ENCODE results near the gene RASSF4.

RASSF4 gene

GRCh38 chr10:44976352-44977198 is 17.0 kb downstream of the RASSF4 start:
- DNase-seq (ENCODE audit: low read depth, low spot score) = no peak

DNA sequence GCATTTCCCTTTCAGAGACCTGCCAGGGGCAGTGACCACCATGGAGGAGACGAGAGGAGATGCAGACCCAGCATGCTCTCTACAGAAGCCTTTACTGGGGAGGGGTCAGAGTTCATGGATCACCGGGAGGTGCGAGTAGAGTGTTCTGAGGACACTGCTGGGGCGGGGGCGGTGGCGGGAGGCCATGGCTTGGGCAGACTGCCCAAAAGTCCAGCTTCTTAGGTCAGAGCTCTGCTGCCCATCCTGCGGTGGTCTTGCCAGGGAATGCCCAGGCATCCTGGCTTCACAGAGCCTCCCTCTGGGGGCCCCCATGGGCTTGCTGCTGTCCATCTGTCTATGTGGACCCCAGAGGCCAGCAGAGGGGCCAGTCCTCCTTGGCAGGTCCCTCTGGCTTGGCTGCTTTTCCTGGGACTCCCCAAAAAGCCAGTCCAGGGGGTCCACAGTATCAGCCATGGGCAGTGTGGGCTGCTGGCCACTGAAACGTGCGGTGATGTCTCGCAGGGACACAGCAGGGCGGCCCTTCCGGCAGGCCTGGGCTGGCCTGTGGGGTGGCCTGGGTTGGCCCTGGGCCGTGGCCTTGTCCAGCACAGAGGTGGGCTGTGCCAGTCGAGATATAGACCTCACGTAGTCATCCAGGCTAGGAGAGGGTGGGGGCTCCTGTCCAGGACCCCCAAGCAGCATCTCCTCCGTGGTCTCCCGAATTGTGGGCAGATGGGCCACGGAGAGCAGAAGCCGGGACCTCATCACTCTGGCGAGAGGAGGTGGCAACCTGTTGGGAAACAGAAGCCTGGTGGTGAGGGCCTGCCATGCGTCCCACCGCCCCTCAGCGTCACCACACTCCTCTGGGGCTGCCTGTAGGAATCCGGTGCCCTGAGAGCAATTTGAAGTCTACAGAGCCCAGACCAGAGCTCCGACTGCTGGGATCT is 17.9 kb downstream of the RASSF4 start:
- DNase-seq (ENCODE audit: low read depth, low spot score) = no peak

GRCh38 chr10:44978213-44978569 is 18.6 kb downstream of the RASSF4 start:
- DNase-seq (ENCODE audit: low read depth, low spot score) = no peak

DNA sequence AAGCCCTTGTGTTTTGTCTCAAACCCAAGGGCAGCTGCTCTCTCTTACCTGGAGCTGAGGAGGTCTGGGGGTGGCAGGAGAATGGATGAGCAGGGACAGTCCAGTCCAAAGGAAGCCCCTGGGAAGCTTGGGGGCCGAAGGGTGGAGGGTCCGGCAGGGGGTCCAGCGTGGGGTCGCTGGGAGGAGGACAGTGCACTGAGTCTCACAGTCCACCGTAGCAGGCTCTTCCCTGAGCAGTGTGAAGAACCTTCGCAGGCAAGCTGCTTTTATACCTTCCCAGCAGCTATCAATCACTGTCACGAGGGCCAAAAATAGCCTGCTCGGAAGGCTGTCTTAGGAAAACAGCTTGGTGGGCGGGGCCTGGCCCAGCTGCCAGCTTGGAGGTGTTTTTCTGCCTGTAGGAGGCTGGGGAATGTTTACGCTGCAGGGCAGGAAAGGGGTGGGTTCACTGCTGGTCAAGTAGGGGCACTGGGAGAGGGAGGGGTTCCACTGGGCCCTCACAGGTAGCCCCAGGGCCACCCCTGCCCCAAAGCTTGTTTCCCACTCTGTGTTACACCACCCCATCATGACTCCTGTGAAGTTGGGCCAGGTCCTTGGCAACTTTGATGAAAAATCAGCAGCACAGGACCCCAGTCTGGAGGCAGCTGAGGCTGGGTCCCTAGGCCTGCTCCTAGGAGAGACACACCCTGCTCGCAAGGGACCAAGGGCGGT is 19.1 kb downstream of the RASSF4 start, which contains the start of gene DEPP1:
Gene DEPP1, minus strand, starts transcription at position 240 of the 711 bp plus-strand sequence. CDS start 779 bp downstream, outside the sequence.
- no peak for DNase-seq (ENCODE audit: low read depth, low spot score)

- no peak for DNase-seq (ENCODE audit: low read depth, low spot score)
Observed at GRCh38 chr10:44979281-44980191, 19.9 kb downstream of the RASSF4 start.

DNA sequence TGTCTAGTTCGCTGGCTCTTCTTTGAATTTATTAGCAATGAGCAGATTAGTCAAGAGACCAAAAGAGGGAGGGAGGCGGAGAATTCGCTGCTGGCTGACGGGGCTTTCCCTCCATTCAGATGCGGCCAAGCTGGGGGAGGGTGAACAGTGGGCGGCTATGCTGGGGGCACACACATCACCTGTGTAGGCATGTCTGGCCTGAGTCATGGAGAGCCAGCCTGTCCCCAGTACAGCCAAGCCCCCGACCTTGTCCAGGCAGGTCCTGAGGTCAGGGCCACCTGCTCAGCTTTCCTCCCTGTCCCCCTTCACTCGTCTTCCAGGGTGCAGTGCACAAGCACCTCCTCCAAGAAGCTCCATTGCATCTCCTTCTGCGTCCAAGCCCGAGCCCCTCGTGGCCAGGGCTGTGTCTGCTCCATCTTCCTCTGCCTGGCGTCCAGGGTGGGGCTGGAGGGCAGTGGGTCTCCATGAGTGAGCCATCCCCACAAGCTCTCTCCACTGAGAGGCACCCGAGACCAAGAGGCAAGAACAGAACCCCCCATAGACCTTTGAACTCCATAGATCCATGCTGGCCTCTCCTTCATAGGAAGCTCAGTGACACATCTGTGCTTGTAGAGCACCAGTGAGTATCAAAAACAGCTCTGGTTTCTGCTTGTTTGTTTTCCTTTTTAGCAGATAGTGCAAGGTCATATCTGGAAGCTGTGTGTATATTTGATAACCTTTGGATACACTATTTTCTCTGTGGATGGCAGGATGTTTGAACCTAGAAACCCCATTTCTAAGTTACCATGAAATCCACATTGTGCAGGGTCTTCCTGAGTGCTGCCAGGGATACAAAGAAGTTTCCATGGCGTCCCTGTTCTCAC is 20.9 kb downstream of the RASSF4 start:
- no peak for DNase-seq (ENCODE audit: low read depth, low spot score)

- DNase-seq (ENCODE audit: low read depth, low spot score) = no peak
Observed at GRCh38 chr10:44981172-44982113, 21.8 kb downstream of the RASSF4 start.

- no peak for DNase-seq (ENCODE audit: low read depth, low spot score)
Observed at GRCh38 chr10:44982114-44982460, 22.5 kb downstream of the RASSF4 start.

GRCh38 chr10:44982496-44982895 is 22.9 kb downstream of the RASSF4 start:
- no peak for DNase-seq (ENCODE audit: low read depth, low spot score)

DNA sequence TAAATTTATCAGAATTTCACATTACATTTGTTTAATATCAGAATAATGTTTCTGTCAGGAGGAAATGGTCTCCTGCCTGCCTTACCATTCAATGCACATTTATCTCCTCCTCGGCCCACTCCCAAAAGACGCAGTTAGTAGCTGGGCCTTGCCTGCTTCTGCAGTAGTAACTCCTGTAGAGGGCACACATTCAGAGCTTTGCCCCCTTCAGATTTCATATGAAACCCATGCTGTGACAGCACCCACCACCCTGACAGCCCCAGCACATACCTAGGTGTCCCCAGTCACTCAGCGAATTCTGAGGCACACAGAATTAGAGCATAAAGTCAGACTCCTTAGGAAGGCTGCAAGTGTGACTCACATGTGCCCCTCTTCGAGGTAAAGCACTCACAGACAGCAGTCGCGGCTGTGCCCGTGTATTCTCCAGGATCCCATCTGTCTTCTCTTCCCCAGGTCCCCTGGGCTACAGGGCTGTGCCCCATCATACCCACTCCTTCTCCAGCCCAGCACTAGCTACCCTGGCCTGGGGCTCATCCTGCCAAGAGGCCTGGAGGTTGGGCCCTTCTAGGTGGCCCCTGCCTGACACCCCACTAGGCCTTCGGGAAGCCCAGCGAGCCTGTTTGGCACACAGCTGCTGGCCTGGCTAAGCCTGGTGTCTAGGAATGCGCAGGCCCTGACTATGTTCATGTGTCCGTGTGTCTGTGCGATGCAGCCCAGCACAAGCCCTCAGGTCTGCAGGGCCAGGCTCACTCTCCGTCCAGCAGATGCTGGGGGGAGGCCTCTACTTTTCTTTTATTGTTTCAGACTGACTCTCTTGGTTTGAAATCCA is 23.7 kb downstream of the RASSF4 start:
- no peak for DNase-seq (ENCODE audit: low read depth, low spot score)

GRCh38 chr10:44983895-44984278 is 24.3 kb downstream of the RASSF4 start:
- DNase-seq (ENCODE audit: low read depth, low spot score) = no peak

DNA sequence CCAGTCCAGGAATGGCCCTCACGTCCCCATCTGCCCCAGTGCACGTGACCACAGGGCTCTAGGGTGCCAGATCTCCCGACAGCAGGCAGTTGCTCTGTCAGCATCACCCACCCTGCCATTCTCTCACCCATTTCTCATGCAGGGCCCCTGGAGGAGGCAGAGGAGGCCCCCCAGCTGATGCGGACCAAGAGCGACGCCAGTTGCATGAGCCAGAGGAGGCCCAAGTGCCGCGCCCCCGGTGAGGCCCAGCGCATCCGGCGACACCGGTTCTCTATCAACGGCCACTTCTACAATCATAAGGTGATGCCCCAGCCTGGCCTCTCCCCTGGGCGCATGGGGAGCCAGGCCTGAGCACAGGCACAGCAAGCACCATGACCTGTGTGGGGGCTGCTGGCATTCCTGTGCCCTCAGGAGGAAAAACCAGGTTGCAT is 25.1 kb downstream of the RASSF4 start:
- no peak for DNase-seq (ENCODE audit: low read depth, low spot score)

DNA sequence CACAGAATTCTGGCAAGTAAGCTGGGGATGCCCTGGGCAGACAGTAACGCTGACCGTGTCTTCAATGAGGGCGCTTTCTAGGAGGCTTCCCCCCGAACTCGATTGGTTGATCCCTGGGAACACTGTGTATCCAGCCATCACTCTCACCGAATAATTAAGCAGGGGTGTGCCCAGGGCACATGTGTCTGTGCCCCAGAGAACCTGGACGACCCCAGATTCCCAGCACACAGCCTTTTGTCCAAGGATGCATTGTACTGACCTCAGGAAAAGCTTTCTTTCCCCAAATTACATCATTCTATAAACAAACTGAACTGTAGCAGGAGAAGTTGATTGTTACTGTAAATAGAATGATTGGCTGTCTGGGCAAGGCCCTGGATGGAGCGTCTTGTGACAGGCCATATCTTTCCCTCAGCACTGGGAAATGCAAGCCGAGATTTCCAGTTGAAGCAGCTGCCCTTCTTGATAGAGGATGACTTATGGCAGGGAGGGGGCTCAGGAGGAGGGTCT is 25.6 kb downstream of the RASSF4 start:
- no peak for DNase-seq (ENCODE audit: low read depth, low spot score)

DNA sequence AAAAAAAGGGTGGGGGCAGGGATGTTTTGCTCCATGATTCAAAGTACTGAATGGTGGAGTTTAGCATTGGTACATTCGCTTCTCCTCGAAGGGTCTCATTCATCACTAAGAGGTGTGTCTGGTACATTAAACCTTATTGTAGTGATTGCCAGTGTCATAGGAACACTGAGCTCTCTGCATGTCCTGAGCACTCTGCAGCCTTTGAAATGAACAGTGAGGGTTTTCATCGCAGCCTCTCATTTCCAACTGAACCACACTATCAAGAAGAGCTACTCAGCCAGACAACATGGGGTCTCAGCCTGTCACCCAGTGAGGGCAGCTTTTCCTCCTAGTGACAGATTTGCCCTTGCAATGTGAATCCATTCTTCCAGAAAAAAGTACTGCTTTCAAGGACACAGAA is 26.6 kb downstream of the RASSF4 start:
- no peak for DNase-seq (ENCODE audit: low read depth, low spot score)

- no peak for DNase-seq (ENCODE audit: low read depth, low spot score)
Observed at GRCh38 chr10:44986670-44987069, 27.1 kb downstream of the RASSF4 start.

DNA sequence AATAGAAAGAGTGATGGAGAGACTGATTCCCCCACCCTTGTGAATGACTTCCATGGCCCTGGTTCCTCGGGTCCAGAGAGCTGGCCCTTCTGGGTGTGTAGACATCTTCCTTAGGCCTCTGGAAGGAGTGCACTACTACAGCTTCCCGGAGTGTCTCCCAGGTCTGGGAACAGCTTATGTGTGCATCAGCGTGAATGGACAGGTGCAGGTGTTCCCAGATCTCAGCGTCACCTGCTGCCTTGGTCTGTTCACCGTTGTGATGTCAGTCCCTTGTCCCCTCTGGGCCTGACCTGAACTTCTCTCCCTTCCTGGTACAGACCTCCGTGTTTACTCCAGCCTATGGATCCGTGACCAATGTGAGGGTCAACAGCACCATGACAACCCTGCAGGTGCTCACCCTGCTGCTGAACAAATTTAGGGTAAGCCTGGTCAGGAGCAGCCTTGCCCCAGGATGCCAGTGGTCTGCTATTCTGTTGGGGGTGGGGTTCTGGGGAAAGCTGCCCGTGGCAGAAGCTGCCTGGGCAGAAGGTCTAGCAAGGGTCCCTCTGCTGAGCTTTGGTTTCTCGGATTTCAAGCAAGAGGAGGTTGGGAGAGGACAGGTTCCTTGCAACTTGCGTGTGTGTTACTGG is 29.5 kb downstream of the RASSF4 start:
- no peak for DNase-seq (ENCODE audit: low read depth, low spot score)

DNA sequence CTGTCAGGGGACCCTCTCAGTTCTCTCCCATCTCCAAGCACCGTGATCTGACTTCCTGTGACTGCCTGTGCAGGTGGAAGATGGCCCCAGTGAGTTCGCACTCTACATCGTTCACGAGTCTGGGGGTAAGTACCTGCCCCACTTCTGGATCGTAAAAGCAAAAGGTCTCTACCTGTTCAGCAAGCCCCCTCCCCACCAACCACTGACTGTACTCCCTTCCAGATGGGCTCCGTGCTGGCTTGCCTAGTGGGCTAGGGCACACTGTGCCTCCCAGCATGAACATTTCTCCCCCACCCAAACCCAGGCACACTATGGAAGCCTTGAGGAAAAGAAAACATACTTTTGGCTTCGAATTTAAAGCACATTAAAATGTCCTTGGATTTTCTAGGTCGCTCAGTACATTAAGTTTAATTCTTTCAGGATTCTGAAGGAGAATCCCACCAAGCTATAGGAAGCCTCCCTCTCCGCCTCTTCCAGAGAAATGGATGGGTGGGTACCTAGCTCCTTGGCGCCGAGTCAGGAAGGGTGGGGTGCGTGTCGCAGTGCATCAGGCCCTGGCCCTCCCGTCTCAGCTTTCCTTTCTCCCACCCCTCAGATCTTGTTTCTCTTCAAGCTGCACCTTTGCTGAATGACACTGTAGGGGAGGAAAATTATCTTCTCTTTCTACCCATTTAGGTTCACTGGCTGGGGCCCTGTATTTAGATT is 30.1 kb downstream of the RASSF4 start:
- no peak for DNase-seq (ENCODE audit: low read depth, low spot score)

Measured in activated CD4-positive, CD25-positive, alpha-beta regulatory T cell treated with anti-CD3 and anti-CD28 coated beads, Interleukin-2, amount 50 U/mL, for 16 hours (primary cell).